ENCODE data around the gene LHX3.

DNA sequence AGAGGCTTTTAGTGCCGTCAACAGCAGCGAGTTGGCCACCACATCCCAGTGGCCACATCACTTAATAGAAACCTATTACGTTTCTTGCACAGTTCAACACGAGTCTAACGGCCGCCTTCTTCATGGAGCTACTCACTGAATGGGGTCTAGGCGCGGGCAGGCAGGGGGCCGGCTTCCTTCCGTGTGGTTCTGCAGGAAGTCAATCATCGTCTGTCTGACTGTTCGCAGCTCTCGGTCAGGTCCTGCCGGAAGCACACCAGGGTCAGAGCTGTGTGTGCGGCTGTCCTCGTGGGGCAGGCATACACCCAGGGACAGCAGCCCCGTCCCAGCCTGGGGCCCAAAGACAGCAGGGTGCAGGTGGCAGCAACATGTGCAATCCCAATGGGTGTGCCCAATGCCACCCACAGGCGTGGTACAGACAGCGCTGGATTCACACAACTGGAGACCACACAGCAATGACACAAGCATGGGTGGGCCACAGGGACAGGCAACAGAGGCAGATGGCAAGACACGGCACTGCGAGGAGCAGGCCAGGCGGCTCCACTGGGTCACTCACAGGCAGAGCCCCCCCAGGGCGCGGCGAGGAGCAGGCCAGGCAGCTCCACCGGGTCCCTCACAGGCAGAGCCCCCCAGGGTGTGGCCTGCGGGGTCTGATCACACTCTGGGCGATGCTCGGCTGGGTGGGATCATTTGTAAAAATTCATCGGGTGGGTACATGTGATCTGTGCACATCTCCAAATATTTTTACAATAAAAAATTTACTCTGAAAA, 19.1 kb upstream of the LHX3 start:
- TF ChIP-seq, protein P1, sequence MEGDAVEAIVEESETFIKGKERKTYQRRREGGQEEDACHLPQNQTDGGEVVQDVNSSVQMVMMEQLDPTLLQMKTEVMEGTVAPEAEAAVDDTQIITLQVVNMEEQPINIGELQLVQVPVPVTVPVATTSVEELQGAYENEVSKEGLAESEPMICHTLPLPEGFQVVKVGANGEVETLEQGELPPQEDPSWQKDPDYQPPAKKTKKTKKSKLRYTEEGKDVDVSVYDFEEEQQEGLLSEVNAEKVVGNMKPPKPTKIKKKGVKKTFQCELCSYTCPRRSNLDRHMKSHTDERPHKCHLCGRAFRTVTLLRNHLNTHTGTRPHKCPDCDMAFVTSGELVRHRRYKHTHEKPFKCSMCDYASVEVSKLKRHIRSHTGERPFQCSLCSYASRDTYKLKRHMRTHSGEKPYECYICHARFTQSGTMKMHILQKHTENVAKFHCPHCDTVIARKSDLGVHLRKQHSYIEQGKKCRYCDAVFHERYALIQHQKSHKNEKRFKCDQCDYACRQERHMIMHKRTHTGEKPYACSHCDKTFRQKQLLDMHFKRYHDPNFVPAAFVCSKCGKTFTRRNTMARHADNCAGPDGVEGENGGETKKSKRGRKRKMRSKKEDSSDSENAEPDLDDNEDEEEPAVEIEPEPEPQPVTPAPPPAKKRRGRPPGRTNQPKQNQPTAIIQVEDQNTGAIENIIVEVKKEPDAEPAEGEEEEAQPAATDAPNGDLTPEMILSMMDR (conservative IDR thresholded peaks at IDR 0.05 in 1 of 2, IDR thresholded peaks at IDR 0.05 in 1 of 2; ENCODE audit: low read depth in 1 of 2, low read length in 2 of 2): no peak
- TF ChIP-seq EZH2 (IDR thresholded peaks at IDR 0.05; ENCODE audit: low read length, missing control alignments): no peak
